SK-N-SH treated with all-trans-retinoic acid at 6 μM for 48 hours (cell line): ENCODE results near the gene RPP21.

Experiments
- ATAC-seq: fragments of 200-7000 bp; cut with Tn5 transposase; 3 replicates; pipeline ENCODE4 v1.9.1; 2020; ENCODE audit warnings: mild to moderate bottlenecking, moderate library complexity
- BACH2 ChIP-seq: fragments of 250-450 bp; sonication (Bioruptor Pico); IDR thresholded peaks from 2 replicates; pipeline ENCODE4 v1.9.0; 2021; ENCODE audit warnings: mild to moderate bottlenecking, borderline replicate concordance
- CSDC2 ChIP-seq: fragments of 250-450 bp; sonication (Bioruptor Pico); IDR thresholded peaks from 2 replicates; pipeline ENCODE4 v1.5.0; 2020; ENCODE audit warnings: mild to moderate bottlenecking, moderate library complexity
- ESRRG ChIP-seq: fragments of 250-450 bp; sonication (Bioruptor Pico); IDR thresholded peaks from 2 replicates; pipeline ENCODE4 v1.6.1; 2021; ENCODE audit warnings: mild to moderate bottlenecking
- GLIS3 ChIP-seq: fragments of 250-450 bp; sonication (Bioruptor Pico); IDR thresholded peaks from 2 replicates; pipeline ENCODE4 v1.5.0; 2020; ENCODE audit warnings: mild to moderate bottlenecking, moderate library complexity
- OSR1 ChIP-seq: fragments of 250-450 bp; sonication (Bioruptor Pico); IDR thresholded peaks from 2 replicates; pipeline ENCODE4 v1.8.0; 2022; ENCODE audit warnings: moderate library complexity, mild to moderate bottlenecking, inconsistent platforms
- SNAI2 ChIP-seq: fragments of 250-450 bp; sonication (Bioruptor Pico); IDR thresholded peaks from 2 replicates; pipeline ENCODE4 v1.5.0; 2020; ENCODE audit warnings: mild to moderate bottlenecking, moderate library complexity
- TCF4 ChIP-seq: fragments of 250-450 bp; sonication (Bioruptor Pico); IDR thresholded peaks from 2 replicates; pipeline ENCODE4 v1.8.0; 2021; ENCODE audit warnings: mild to moderate bottlenecking, moderate library complexity, borderline replicate concordance
- TOX ChIP-seq: fragments of 250-450 bp; sonication (Bioruptor Pico); IDR thresholded peaks from 2 replicates; pipeline ENCODE4 v1.8.0; 2021; ENCODE audit warnings: mild to moderate bottlenecking, moderate library complexity, borderline replicate concordance
- ZC3H10 ChIP-seq: fragments of 250-450 bp; sonication (Bioruptor Pico); IDR thresholded peaks from 2 replicates; pipeline ENCODE4 v1.5.1; 2021; ENCODE audit warnings: mild to moderate bottlenecking, moderate library complexity
- ZFP3 ChIP-seq: fragments of 250-450 bp; sonication (Bioruptor Pico); IDR thresholded peaks from 2 replicates; pipeline ENCODE4 v1.5.0; 2020; ENCODE audit warnings: mild to moderate bottlenecking, moderate library complexity
- ZNF70 ChIP-seq: fragments of 450-650 bp; formaldehyde crosslinking; IDR thresholded peaks from 2 replicates; pipeline ENCODE4 v1.5.0; 2020; ENCODE audit warnings: mild to moderate bottlenecking, moderate library complexity
- ZNF8 ChIP-seq: fragments of 450-650 bp; formaldehyde crosslinking; IDR thresholded peaks from 2 replicates; pipeline ENCODE4 v1.5.0; 2020; ENCODE audit warnings: mild to moderate bottlenecking, moderate library complexity
- TF ChIP-seq, protein P1 (sequence below): fragments of 250-450 bp; sonication (Bioruptor Pico); IDR thresholded peaks from 2 replicates; pipeline ENCODE4 v1.5.1; 2020; ENCODE audit warnings: low read depth, mild to moderate bottlenecking, moderate library complexity
- TF ChIP-seq, protein P2 (sequence below): fragments of 250-450 bp; sonication (Bioruptor Pico); IDR thresholded peaks from 2 replicates; pipeline ENCODE4 v1.5.0; 2020; ENCODE audit warnings: mild to moderate bottlenecking, moderate library complexity
- TF ChIP-seq, protein P3 (sequence below): fragments of 250-450 bp; sonication (Bioruptor Pico); IDR thresholded peaks from 2 replicates; pipeline ENCODE4 v1.5.1; 2021; ENCODE audit warnings: mild to moderate bottlenecking, moderate library complexity
- TF ChIP-seq, protein P4 (sequence below): fragments of 250-450 bp; sonication (Bioruptor Pico); IDR thresholded peaks from 2 replicates; pipeline ENCODE4 v1.8.0; 2021; ENCODE audit warnings: low read depth, mild to moderate bottlenecking, moderate library complexity, borderline replicate concordance

The RPP21 gene

DNA sequence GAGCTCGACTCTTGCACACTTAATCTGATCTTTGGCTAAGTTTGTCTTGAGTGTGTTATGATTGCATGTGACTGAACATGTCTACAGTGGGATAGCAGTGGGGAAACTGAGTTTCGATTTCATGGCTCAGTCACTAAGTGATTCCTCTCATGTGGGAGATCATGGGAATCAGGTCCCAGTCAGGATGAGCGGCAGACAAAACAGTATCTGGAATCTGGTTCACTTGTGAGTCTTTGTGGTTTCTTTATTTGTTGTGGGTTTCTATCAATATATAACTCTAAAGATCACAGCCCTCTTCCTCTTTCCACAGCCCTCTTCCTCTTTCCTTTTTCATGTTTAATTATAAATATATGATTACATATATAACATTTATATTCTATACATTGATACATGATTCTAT, 4.0 kb downstream of the RPP21 start:
- TF ChIP-seq GLIS3 (CRISPR knock-in tag) (no peak), BACH2 (no peak)
- TF ChIP-seq, protein P1, sequence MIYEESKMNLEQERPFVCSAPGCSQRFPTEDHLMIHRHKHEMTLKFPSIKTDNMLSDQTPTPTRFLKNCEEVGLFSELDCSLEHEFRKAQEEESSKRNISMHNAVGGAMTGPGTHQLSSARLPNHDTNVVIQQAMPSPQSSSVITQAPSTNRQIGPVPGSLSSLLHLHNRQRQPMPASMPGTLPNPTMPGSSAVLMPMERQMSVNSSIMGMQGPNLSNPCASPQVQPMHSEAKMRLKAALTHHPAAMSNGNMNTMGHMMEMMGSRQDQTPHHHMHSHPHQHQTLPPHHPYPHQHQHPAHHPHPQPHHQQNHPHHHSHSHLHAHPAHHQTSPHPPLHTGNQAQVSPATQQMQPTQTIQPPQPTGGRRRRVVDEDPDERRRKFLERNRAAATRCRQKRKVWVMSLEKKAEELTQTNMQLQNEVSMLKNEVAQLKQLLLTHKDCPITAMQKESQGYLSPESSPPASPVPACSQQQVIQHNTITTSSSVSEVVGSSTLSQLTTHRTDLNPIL (CRISPR knock-in tag) = no peak
- no peak for ATAC-seq

DNA sequence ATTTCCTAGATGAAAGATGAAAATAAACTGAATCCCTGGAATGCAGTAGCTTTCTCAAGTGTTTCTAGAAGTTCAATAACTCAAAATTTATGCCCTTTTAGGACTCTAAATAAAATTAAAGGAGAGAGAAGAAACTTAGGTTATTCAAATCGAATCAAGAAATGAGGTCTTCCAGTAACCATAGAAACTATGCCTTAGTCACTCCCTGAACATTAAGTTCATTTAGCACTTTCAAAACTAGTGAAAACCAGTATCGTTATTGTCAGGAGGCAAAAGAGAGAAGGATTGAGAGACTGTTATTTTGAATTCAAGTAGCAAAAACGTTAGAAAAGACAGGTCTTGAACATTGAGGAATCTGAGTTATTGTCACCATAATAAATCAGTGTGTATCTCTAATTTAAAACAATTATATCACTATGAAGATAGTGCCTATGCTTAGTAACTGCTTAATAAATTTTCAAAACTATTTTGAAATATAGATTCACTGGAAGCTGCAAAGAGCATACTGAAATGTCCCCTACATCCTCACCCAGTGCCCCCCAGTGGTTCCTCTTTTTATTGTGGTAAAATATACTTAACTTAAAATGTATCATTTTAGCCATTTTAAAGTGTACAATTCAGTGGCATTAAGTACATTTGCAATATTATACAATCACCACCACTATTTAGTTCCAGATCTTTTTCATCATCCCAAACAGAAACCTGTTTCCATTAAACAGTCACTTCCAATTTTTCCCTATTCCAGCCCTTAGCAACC, 4.6 kb downstream of the RPP21 start:
- ATAC-seq = no peak
- TF ChIP-seq ZNF8 (no peak), ESRRG (CRISPR knock-in tag) (no peak), CSDC2 (CRISPR knock-in tag) (no peak), BACH2 (no peak), TCF4 (CRISPR knock-in tag) (no peak)
- TF ChIP-seq, protein P2, sequence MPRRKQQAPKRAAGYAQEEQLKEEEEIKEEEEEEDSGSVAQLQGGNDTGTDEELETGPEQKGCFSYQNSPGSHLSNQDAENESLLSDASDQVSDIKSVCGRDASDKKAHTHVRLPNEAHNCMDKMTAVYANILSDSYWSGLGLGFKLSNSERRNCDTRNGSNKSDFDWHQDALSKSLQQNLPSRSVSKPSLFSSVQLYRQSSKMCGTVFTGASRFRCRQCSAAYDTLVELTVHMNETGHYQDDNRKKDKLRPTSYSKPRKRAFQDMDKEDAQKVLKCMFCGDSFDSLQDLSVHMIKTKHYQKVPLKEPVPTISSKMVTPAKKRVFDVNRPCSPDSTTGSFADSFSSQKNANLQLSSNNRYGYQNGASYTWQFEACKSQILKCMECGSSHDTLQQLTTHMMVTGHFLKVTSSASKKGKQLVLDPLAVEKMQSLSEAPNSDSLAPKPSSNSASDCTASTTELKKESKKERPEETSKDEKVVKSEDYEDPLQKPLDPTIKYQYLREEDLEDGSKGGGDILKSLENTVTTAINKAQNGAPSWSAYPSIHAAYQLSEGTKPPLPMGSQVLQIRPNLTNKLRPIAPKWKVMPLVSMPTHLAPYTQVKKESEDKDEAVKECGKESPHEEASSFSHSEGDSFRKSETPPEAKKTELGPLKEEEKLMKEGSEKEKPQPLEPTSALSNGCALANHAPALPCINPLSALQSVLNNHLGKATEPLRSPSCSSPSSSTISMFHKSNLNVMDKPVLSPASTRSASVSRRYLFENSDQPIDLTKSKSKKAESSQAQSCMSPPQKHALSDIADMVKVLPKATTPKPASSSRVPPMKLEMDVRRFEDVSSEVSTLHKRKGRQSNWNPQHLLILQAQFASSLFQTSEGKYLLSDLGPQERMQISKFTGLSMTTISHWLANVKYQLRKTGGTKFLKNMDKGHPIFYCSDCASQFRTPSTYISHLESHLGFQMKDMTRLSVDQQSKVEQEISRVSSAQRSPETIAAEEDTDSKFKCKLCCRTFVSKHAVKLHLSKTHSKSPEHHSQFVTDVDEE (CRISPR knock-in tag) = no peak
- TF ChIP-seq, protein P3, sequence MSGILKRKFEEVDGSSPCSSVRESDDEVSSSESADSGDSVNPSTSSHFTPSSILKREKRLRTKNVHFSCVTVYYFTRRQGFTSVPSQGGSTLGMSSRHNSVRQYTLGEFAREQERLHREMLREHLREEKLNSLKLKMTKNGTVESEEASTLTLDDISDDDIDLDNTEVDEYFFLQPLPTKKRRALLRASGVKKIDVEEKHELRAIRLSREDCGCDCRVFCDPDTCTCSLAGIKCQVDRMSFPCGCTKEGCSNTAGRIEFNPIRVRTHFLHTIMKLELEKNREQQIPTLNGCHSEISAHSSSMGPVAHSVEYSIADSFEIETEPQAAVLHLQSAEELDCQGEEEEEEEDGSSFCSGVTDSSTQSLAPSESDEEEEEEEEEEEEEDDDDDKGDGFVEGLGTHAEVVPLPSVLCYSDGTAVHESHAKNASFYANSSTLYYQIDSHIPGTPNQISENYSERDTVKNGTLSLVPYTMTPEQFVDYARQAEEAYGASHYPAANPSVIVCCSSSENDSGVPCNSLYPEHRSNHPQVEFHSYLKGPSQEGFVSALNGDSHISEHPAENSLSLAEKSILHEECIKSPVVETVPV (CRISPR knock-in tag) = no peak
- TF ChIP-seq, all 23 proteins: peak for 0

DNA sequence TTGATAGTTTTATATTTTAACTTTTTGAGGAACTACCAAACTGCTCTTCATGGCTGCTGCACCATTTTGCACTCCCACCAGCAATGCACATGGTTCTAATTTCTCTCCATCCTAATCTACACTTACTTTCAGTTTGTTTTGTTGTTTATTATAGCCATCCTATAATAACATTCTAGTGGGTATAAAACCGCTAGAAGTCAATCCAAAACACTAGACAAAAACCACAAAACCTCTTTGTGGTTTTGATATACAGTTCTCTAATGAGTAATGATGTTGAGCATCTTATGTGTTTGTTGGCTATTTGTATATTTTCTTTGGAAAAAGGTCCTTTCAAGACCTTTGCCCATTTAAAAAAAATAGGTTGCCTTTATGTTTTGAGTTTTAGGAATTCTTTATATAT, 5.6 kb downstream of the RPP21 start:
- TF ChIP-seq TOX (no peak), ZNF70 (no peak), ZC3H10 (CRISPR knock-in tag) (no peak), SNAI2 (no peak), OSR1 (CRISPR knock-in tag) (no peak), ZFP3 (no peak), CSDC2 (CRISPR knock-in tag) (no peak), ESRRG (CRISPR knock-in tag) (no peak)
- TF ChIP-seq, protein P4, sequence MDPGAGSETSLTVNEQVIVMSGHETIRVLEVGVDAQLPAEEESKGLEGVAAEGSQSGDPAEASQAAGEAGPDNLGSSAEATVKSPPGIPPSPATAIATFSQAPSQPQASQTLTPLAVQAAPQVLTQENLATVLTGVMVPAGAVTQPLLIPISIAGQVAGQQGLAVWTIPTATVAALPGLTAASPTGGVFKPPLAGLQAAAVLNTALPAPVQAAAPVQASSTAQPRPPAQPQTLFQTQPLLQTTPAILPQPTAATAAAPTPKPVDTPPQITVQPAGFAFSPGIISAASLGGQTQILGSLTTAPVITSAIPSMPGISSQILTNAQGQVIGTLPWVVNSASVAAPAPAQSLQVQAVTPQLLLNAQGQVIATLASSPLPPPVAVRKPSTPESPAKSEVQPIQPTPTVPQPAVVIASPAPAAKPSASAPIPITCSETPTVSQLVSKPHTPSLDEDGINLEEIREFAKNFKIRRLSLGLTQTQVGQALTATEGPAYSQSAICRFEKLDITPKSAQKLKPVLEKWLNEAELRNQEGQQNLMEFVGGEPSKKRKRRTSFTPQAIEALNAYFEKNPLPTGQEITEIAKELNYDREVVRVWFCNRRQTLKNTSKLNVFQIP (CRISPR knock-in tag) = no peak
- TF ChIP-seq, protein P2 (CRISPR knock-in tag) = no peak
- TF ChIP-seq, protein P1 (CRISPR knock-in tag) = no peak
- no peak for ATAC-seq
